GM23338 (cell line): ENCODE results near the gene SLBP. TPM values are rescaled to one million over a fixed set of nuclear protein-coding genes. Genes with fewer than 3 reads are reported as not detected.

Source experiments
- ATAC-seq: fragments of 200-7000 bp; cut with Tn5 transposase; 3 replicates; pipeline ENCODE4 v1.9.1; 2020
- DNase-seq: peaks from one replicate; pipeline ENCODE4 v3.0.0-alpha.2; 2015; ENCODE audit warnings: low spot score
- H2AFZ ChIP-seq: fragments of 200-600 bp; sonication (generic); 2 replicates; pipeline ENCODE4 v1.8.0; 2016; ENCODE audit warnings: antibody characterized with exemption, mild to moderate bottlenecking, moderate library complexity
- H3F3A ChIP-seq: fragments of 200-600 bp; sonication (generic); replicated peaks from 2 replicates; pipeline ENCODE4 v1.8.0; 2017; ENCODE audit warnings: antibody characterized with exemption, mixed run types, low read depth
- H3K27ac ChIP-seq: fragments of 200-600 bp; sonication (generic); 2 replicates; pipeline ENCODE4 v1.6.1; 2016; ENCODE audit warnings: low read depth
- H3K27me3 ChIP-seq: fragments of 200-600 bp; sonication (generic); 2 replicates; pipeline ENCODE4 v1.8.0; 2016; ENCODE audit warnings: mild to moderate bottlenecking, mixed run types, moderate library complexity; ENCODE audit not compliant: insufficient read depth
- H3K36me3 ChIP-seq: fragments of 200-600 bp; sonication (generic); 2 replicates; pipeline ENCODE4 v1.8.0; 2016; ENCODE audit warnings: mild to moderate bottlenecking; ENCODE audit not compliant: insufficient read depth
- H3K4me1 ChIP-seq: fragments of 200-600 bp; sonication (generic); 2 replicates; pipeline ENCODE4 v1.8.0; 2016; ENCODE audit warnings: mild to moderate bottlenecking, moderate library complexity; ENCODE audit not compliant: insufficient read depth
- H3K4me2 ChIP-seq: fragments of 200-600 bp; sonication (generic); 2 replicates; pipeline ENCODE4 v1.7.1; 2017; ENCODE audit warnings: mixed run types
- H3K4me3 ChIP-seq: fragments of 200-600 bp; sonication (generic); 2 replicates; pipeline ENCODE4 v1.6.1; 2016; ENCODE audit warnings: mixed run types
- H3K79me2 ChIP-seq: fragments of 200-600 bp; sonication (generic); replicated peaks from 2 replicates; pipeline ENCODE4 v1.8.0; 2017; ENCODE audit warnings: mild to moderate bottlenecking; ENCODE audit not compliant: insufficient read depth
- H3K9me2 ChIP-seq: fragments of 200-600 bp; sonication (generic); 2 replicates; pipeline ENCODE4 v1.8.0; 2017; ENCODE audit not compliant: insufficient read depth
- H4K20me1 ChIP-seq: fragments of 200-600 bp; sonication (generic); replicated peaks from 2 replicates; pipeline ENCODE4 v1.8.0; 2017; ENCODE audit warnings: mild to moderate bottlenecking; ENCODE audit not compliant: insufficient read depth
- H3K27ac Mint-ChIP-seq: 2 replicates; pipeline ENCODE4 v1.8.0; 2020; ENCODE audit warnings: inconsistent platforms, mild to moderate bottlenecking, moderate library complexity, mixed read lengths
- H3K27me3 Mint-ChIP-seq: 3 replicates; pipeline ENCODE4 v1.8.0; 2022; ENCODE audit warnings: low read depth, mild to moderate bottlenecking, moderate library complexity, mixed read lengths, inconsistent platforms; ENCODE audit not compliant: insufficient read depth, poor library complexity
- H3K36me3 Mint-ChIP-seq: 3 replicates; pipeline ENCODE4 v1.8.0; 2021; ENCODE audit warnings: low read depth, mild to moderate bottlenecking, inconsistent platforms, moderate library complexity, mixed read lengths
- H3K4me1 Mint-ChIP-seq: 3 replicates; pipeline ENCODE4 v1.8.0; 2020; ENCODE audit warnings: mild to moderate bottlenecking, inconsistent platforms, mixed read lengths
- H3K4me3 Mint-ChIP-seq: 3 replicates; pipeline ENCODE4 v1.8.0; 2021; ENCODE audit warnings: moderate library complexity, mild to moderate bottlenecking, inconsistent platforms, mixed read lengths
- H3K9me3 Mint-ChIP-seq: 3 replicates; pipeline ENCODE4 v1.8.0; 2020; ENCODE audit warnings: moderate library complexity, mild to moderate bottlenecking, inconsistent platforms, mixed read lengths
- CREB1 ChIP-seq: fragments of 250-450 bp; sonication (Bioruptor Pico); IDR thresholded peaks from 2 replicates; pipeline ENCODE4 v1.5.0; 2020; ENCODE audit warnings: low read depth, mild to moderate bottlenecking, moderate library complexity
- NANOG ChIP-seq: IDR thresholded peaks from 2 replicates; pipeline ENCODE4 v1.6.1; 2016; ENCODE audit warnings: antibody characterized with exemption, borderline replicate concordance
- POLR2AphosphoS5 ChIP-seq: IDR thresholded peaks from 2 replicates; pipeline ENCODE4 v1.6.1; 2016; ENCODE audit warnings: antibody characterized with exemption, low read depth
- STAT1 ChIP-seq: IDR thresholded peaks from one replicate; pipeline ENCODE4 v1.6.1; 2016; ENCODE audit warnings: antibody characterized with exemption; ENCODE audit not compliant: unreplicated experiment
- ZNF114 ChIP-seq: fragments of 250-450 bp; sonication (Bioruptor Pico); IDR thresholded peaks from 2 replicates; pipeline ENCODE4 v1.5.0; 2020; ENCODE audit warnings: mild to moderate bottlenecking, moderate library complexity
- polyA plus RNA-seq: library from polyadenylated mRNA; unstranded; fragments of >200 nt; fragmentation: Nextera tagmentation; extraction: Ambion mirVana; gene quantifications from 2 replicates; pipeline ENCODE4 v1.2.1, GENCODE V29; 2016
- total RNA-seq: library from RNA; depleted of rRNA; stranded (reverse); fragments of >200 nt; shearing (Covaris generic); gene quantifications from 2 replicates; pipeline ENCODE4 v1.2.3, GENCODE V29; 2014
- TF ChIP-seq, protein P1 (sequence below): IDR thresholded peaks from 2 replicates; pipeline ENCODE4 v1.6.1; 2016; ENCODE audit warnings: antibody characterized with exemption
- TF ChIP-seq, protein P2 (sequence below): IDR thresholded peaks from one replicate; pipeline ENCODE4 v1.6.1; 2018; ENCODE audit warnings: antibody characterized with exemption; ENCODE audit not compliant: unreplicated experiment
- TF ChIP-seq, protein P3 (sequence below), 2 experiments: fragments of 200-600 bp in 1 of 2; sonication (generic) in 1 of 2; conservative IDR thresholded peaks; 2 replicates each; pipeline versions ENCODE4 v1.5.1 to v1.6.1; 2016 to 2017; ENCODE audit warnings: antibody characterized with exemption in 2 of 2, low read depth in 2 of 2, mild to moderate bottlenecking in 2 of 2, moderate library complexity in 1 of 2

Gene SLBP
- total and polyA plus RNA-seq, 2 experiments from 2014 or later: 54.4 to 58.6 TPM

DNA sequence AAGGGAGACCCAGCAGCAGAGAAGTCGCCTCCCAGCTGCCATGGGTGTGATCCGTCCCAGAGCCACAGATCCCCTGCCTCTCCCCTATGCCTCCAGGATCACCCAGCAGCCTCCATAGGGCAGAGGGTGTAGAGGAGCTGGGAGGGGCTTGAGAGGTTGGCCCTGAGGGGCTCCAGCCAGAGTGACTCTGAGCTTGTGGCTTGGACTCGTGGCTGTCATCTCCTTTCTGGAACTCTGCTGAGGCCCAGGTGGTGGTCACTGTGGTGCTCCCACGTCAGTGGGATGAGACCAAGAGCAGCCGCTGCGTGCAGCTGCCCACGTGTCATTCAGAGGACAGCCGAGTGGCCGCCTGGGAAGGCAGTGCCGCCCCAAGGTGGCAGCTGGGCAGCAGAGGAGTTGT is 13.4 kb upstream of the SLBP start:
- Histone ChIP-seq H3F3A (peaks cover 33% of the 10 kb centered on the region), H3K79me2 (peaks cover 55% of the 10 kb centered on the region), H3K4me2 (no peak overlapping the region), H3K36me3 (peaks cover 56% of the 10 kb centered on the region), H3K9me2 (no peaks in the 10 kb centered on the region), H3K27me3 (no peaks in the 10 kb centered on the region), H2AFZ (no peak overlapping the region), H3K4me3 (no peak overlapping the region), H4K20me1 (peaks cover 47% of the 10 kb centered on the region), H3K4me1 (peaks cover 4% of the 10 kb centered on the region; the same call in 1 of the 2 replicates), H3K27ac (peak overlapping the region; percentile 10; the same call in 1 of the 2 replicates)
- ATAC-seq (no peak), DNase-seq (no peak)
- Mint-ChIP-seq H3K36me3 (peaks cover 82% of the 10 kb centered on the region), H3K4me1 (peaks cover 14% of the 10 kb centered on the region), H3K27ac (no peak overlapping the region; the same call in 1 of the 2 replicates), H3K27me3 (peaks cover 14% of the 10 kb centered on the region), H3K9me3 (no peaks in the 10 kb centered on the region; the same call in 2 of the 3 replicates), H3K4me3 (no peak overlapping the region)
- no peak for TF ChIP-seq ZNF114 (CRISPR knock-in tag)
- TF ChIP-seq NANOG: no peak
- no peak for TF ChIP-seq CREB1 (CRISPR knock-in tag)
- no peak for TF ChIP-seq POLR2AphosphoS5
- TF ChIP-seq, protein P1, sequence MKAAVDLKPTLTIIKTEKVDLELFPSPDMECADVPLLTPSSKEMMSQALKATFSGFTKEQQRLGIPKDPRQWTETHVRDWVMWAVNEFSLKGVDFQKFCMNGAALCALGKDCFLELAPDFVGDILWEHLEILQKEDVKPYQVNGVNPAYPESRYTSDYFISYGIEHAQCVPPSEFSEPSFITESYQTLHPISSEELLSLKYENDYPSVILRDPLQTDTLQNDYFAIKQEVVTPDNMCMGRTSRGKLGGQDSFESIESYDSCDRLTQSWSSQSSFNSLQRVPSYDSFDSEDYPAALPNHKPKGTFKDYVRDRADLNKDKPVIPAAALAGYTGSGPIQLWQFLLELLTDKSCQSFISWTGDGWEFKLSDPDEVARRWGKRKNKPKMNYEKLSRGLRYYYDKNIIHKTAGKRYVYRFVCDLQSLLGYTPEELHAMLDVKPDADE: no peak

DNA sequence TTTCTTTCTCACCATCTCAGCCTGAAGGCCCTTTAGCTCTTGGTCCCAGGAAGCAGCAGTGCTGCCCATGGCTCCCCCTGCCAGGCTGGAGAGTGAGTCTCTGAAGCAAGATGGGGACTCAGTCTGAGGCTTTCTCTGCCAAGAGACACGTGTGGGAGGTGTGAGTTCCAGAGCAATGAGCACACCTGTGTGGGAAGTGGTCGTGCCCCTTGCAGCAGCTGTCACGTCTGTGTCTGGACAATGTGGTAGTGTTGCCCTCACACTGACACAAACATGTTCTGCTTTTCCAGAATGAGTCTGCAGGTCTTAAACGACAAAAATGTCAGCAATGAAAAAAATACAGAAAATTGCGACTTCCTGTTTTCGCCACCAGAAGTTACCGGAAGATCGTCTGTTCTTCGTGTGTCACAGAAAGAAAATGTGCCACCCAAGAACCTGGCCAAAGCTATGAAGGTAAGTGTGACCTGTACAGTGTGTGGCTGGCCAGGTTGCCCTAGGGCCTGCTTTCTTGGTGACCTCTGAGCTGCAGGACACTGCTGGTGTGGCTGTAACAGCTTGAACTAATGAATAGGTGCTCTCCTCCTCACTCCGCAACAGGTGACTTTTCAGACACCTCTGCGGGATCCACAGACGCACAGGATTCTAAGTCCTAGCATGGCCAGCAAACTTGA is 11.1 kb upstream of the SLBP start:
- Mint-ChIP-seq H3K4me3 (peak overlapping the region; percentile 97), H3K4me1 (peaks cover 20% of the 10 kb centered on the region), H3K36me3 (peaks cover 61% of the 10 kb centered on the region), H3K27ac (peak overlapping the region; percentile 62; the same call in 1 of the 2 replicates), H3K9me3 (no peaks in the 10 kb centered on the region; the same call in 2 of the 3 replicates), H3K27me3 (peaks cover 17% of the 10 kb centered on the region)
- peaks cover 53% of the 10 kb centered on the region for H3K79me2 ChIP-seq
- no peaks in the 10 kb centered on the region for H3K9me2 ChIP-seq
- no peaks in the 10 kb centered on the region for H3K27me3 ChIP-seq
- ATAC-seq (no peak), DNase-seq (no peak)
- H3K4me2 ChIP-seq: peak overlapping the region; percentile 95
- peaks cover 12% of the 10 kb centered on the region; the same call in 1 of the 2 replicates for H3K4me1 ChIP-seq
- peaks cover 32% of the 10 kb centered on the region for H3F3A ChIP-seq
- peak overlapping the region; percentile 95; the same call in 1 of the 2 replicates for H3K4me3 ChIP-seq
- H3K27ac ChIP-seq: no peak overlapping the region; the same call in 1 of the 2 replicates
- H4K20me1 ChIP-seq: peaks cover 36% of the 10 kb centered on the region
- H3K36me3 ChIP-seq: peaks cover 37% of the 10 kb centered on the region
- H2AFZ ChIP-seq: no peak overlapping the region
- TF ChIP-seq ZNF114 (CRISPR knock-in tag): no peak
- no peak for TF ChIP-seq STAT1
- TF ChIP-seq CREB1 (CRISPR knock-in tag): no peak
- TF ChIP-seq, protein P2, sequence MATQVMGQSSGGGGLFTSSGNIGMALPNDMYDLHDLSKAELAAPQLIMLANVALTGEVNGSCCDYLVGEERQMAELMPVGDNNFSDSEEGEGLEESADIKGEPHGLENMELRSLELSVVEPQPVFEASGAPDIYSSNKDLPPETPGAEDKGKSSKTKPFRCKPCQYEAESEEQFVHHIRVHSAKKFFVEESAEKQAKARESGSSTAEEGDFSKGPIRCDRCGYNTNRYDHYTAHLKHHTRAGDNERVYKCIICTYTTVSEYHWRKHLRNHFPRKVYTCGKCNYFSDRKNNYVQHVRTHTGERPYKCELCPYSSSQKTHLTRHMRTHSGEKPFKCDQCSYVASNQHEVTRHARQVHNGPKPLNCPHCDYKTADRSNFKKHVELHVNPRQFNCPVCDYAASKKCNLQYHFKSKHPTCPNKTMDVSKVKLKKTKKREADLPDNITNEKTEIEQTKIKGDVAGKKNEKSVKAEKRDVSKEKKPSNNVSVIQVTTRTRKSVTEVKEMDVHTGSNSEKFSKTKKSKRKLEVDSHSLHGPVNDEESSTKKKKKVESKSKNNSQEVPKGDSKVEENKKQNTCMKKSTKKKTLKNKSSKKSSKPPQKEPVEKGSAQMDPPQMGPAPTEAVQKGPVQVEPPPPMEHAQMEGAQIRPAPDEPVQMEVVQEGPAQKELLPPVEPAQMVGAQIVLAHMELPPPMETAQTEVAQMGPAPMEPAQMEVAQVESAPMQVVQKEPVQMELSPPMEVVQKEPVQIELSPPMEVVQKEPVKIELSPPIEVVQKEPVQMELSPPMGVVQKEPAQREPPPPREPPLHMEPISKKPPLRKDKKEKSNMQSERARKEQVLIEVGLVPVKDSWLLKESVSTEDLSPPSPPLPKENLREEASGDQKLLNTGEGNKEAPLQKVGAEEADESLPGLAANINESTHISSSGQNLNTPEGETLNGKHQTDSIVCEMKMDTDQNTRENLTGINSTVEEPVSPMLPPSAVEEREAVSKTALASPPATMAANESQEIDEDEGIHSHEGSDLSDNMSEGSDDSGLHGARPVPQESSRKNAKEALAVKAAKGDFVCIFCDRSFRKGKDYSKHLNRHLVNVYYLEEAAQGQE: no peak
- TF ChIP-seq, protein P3, sequence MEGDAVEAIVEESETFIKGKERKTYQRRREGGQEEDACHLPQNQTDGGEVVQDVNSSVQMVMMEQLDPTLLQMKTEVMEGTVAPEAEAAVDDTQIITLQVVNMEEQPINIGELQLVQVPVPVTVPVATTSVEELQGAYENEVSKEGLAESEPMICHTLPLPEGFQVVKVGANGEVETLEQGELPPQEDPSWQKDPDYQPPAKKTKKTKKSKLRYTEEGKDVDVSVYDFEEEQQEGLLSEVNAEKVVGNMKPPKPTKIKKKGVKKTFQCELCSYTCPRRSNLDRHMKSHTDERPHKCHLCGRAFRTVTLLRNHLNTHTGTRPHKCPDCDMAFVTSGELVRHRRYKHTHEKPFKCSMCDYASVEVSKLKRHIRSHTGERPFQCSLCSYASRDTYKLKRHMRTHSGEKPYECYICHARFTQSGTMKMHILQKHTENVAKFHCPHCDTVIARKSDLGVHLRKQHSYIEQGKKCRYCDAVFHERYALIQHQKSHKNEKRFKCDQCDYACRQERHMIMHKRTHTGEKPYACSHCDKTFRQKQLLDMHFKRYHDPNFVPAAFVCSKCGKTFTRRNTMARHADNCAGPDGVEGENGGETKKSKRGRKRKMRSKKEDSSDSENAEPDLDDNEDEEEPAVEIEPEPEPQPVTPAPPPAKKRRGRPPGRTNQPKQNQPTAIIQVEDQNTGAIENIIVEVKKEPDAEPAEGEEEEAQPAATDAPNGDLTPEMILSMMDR (conservative IDR thresholded peaks at IDR 0.05; ENCODE audit: low read depth in 2 of 2): no peak
